GM12875 (cell line): ENCODE results near the gene NT5C3A.
"Not testable (repeated sequence)": the region's sequence is repeated elsewhere in the genome, so short reads cannot be mapped to it uniquely, and the experiment has no call there.

Experiments used
- H3K4me3 ChIP-seq: one replicate; pipeline ENCODE4 v1.5.1; 2011; ENCODE audit warnings: low read depth, low read length, control low read depth
- CTCF ChIP-seq: IDR thresholded peaks from 2 replicates; pipeline ENCODE4 v1.5.1; 2011; ENCODE audit warnings: low read depth, mild to moderate bottlenecking, control low read depth, inconsistent platforms, low read length, moderate library complexity, borderline replicate concordance; ENCODE audit not compliant: insufficient read depth

Gene NT5C3A

DNA sequence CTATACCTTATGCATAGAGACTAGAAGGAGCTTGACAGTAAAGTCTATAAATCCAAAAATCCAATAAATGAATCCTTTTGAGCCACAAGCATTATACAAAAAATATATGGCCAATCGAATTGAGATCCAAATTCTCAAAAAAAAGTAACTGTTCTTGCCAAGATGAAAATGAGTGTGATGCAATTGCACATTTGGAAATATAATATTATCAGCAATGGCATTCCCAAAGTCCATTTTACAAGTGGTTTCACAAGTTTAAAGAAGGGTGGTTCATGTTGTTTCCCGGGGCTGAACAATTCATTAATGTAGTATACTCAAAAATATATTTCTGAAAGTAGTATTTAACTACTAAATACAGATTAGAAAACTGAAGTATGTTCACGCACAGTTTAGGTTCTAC, 39.3 kb upstream of the NT5C3A start:
- no peak for TF ChIP-seq CTCF
- no peak overlapping the region for H3K4me3 ChIP-seq

GRCh38 chr7:33100770-33101169, 38.2 kb upstream of the NT5C3A start:
- TF ChIP-seq CTCF = no peak
- no peak overlapping the region for H3K4me3 ChIP-seq

- H3K4me3 ChIP-seq = no peak overlapping the region
- TF ChIP-seq CTCF = no peak
Measured at GRCh38 chr7:33099154-33099940, 36.8 kb upstream of the NT5C3A start.

DNA sequence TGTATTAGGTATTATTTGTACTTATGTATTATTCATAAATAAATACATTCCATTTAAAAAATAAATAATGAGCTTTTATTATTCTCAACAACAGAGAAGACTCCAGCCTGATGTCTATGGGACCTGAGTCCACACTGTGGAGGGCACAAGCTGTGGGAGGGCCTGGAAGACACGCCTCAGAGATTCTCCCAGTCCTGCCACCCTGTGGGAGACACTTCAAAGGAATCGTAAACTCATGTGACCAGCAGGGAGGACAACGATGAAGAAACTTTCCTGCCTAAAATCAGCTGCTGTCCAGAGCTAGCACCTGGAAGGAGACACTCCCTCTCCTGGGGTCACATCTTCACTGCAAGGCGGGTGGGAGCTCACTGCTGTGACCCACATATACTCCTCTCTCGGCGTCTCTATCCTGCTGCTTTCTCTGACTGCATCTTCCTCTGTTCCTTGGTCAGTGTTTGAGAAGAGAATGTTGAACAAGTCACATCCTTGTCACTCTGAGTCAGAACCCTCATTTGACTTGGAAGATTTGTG, 32.2 kb upstream of the NT5C3A start:
- H3K4me3 ChIP-seq = not testable (repeated sequence)

GRCh38 chr7:33093266-33093665, 30.7 kb upstream of the NT5C3A start:
- no peak overlapping the region for H3K4me3 ChIP-seq
- TF ChIP-seq CTCF = no peak

GRCh38 chr7:33091641-33092191, 29.1 kb upstream of the NT5C3A start:
- TF ChIP-seq CTCF = peak; percentile 20; the same call in 1 of the 2 replicates
- H3K4me3 ChIP-seq = no peak overlapping the region

- TF ChIP-seq CTCF = no peak
- H3K4me3 ChIP-seq = no peak overlapping the region
Measured at GRCh38 chr7:33091111-33091531, 28.5 kb upstream of the NT5C3A start.
